ACC112 (cell line): Measurements from ENCODE around the gene PCID2.

Source experiments
- H2AFZ ChIP-seq: fragments of 200-600 bp; sonication (generic); one replicate; pipeline ENCODE4 v1.6.0; 2017; ENCODE audit warnings: antibody characterized with exemption, low read length; ENCODE audit not compliant: unreplicated experiment
- H3K27ac ChIP-seq: fragments of 200-600 bp; sonication (generic); 2 replicates; pipeline ENCODE4 v1.5.1; 2014; ENCODE audit warnings: low read depth, mild to moderate bottlenecking, antibody characterized with exemption, low read length, moderate library complexity
- H3K27me3 ChIP-seq: fragments of 200-600 bp; sonication (generic); 2 replicates; pipeline ENCODE4 v1.6.1; 2014; ENCODE audit warnings: mild to moderate bottlenecking, antibody characterized with exemption, low read length, moderate library complexity, mixed read lengths; ENCODE audit not compliant: insufficient read depth
- H3K36me3 ChIP-seq: fragments of 200-600 bp; sonication (generic); 2 replicates; pipeline ENCODE4 v1.6.1; 2016; ENCODE audit warnings: mild to moderate bottlenecking, antibody characterized with exemption, low read length, moderate library complexity, mixed read lengths; ENCODE audit not compliant: insufficient read depth
- H3K4me1 ChIP-seq: fragments of 200-600 bp; sonication (generic); one replicate; pipeline ENCODE4 v1.6.1; 2016; ENCODE audit warnings: low read length, mixed read lengths; ENCODE audit not compliant: insufficient read depth, unreplicated experiment, control insufficient read depth
- H3K4me3 ChIP-seq: fragments of 200-600 bp; sonication (generic); 2 replicates; pipeline ENCODE4 v1.5.1; 2014; ENCODE audit warnings: mild to moderate bottlenecking, low read depth, low read length
- H3K79me2 ChIP-seq: fragments of 200-600 bp; sonication (generic); one replicate; pipeline ENCODE4 v1.6.0; 2016; ENCODE audit warnings: low read length; ENCODE audit not compliant: control insufficient read depth, unreplicated experiment, insufficient read depth

Gene PCID2

DNA sequence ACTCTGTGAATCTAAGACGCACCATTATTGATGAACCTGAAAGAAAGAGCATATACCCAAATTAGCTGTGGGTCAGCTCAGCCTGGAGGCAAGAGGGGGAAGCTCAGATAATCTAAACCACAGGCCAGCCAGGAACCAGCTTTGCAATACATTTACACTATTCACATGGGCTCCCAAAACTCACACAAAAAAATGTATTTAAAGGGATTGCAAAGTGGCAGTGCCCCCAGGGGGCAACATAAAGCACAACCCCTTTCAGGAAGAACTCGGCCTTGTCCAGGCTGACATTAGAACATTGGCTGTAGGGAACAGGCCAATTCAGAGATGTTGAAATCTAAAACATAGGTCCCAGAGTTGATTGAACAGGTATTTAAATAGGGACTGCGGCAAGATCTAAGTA is 53.3 kb downstream of the PCID2 start:
- Histone ChIP-seq H3K79me2 (no peaks in the 10 kb centered on the region), H3K27ac (no peak overlapping the region), H3K27me3 (no peaks in the 10 kb centered on the region), H3K36me3 (no peaks in the 10 kb centered on the region), H3K4me1 (peaks cover 5% of the 10 kb centered on the region), H3K4me3 (no peak overlapping the region), H2AFZ (no peak overlapping the region)

DNA sequence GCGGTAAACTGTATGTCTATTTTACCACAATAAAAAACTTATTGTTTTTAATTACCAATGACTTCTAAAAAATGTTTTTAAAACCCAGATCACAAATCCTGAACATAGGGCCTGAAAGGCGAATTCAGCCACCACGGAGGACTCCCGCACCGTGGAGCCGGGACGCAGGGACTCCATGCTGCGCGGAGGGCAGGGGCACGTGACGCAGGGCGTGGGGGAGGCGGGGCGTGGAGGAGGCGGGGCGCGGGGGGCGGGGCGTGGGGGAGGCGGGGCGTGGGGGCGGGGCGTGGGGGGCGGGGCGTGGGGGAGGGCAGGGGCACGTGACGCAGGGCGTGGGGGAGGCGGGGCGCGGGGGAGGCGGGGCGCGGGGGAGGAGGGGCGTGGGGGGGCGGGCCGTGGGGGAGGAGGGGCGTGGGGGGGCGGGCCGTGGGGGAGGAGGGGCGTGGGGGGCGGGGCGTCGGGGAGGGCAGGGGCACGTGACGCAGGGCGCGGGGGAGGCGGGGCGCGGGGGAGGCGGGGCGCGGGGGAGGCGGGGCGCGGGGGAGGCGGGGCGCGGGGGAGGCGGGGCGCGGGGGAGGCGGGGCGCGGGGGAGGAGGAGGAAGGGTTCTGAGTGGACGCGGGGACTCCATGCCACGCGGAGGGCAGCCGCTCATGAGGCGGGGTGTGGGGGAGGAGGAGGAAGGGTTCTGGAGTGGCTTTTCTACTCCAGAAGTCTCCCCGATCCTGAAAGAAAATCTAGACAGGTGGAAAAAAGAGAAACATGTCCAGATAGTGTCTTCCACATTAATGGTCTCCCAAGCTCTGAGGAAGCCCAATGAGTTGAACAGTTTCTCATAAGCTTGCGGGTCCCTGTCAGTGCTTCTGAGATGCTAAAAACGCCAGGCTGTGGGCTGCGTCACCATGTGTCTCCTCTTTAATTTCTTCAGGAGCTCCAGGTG is 54.4 kb downstream of the PCID2 start:
- Histone ChIP-seq H3K79me2 (no peaks in the 10 kb centered on the region), H3K36me3 (no peaks in the 10 kb centered on the region), H3K27me3 (no peaks in the 10 kb centered on the region), H2AFZ (peak overlapping the region; percentile 90), H3K4me1 (peaks cover 5% of the 10 kb centered on the region), H3K27ac (peak overlapping the region; percentile 36; the same call in 1 of the 2 replicates), H3K4me3 (peak overlapping the region; percentile 78)

DNA sequence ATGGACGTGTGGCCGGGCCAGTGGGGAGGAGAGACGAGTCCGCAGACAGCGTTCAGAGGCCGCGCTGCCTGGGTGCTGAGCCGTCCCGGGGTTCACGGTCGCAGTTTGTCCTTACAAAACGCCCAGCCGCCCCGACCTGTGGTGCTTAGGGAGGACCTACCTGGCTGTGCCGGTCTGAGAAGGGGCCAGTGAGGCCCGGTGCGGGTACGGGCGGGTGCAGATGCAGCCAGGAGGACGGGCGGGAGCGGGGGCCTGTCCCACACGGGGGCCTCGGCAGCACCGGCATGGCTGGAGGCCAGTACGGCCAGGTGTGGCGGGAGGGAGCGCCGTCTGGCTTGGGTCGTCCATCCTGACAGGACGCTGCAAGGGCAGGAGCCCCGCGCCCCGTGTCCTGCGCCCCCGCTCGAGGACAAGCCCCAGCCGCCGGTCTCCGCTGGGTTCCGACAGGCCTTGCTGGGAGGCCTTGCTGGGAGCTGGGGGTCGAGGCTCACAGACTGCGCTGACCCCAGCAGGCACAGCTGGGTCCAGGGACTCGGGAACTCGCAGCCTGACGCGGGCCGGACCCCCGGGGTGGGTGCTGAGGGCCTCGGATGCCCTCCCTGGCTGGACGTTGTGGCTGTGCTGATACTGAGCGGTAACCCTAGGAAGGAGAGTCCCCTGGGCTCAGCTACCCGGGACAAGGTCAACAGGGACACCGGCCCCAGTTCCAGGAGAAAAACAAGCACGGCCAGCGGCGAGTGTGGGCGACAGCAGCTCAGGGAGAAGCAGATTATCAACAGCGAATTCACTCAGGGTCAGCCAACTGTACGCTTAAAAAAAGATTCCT is 55.3 kb downstream of the PCID2 start:
- Histone ChIP-seq H3K4me3 (peak overlapping the region; percentile 78), H2AFZ (peak overlapping the region; percentile 90), H3K27ac (peak overlapping the region; percentile 36; the same call in 1 of the 2 replicates), H3K27me3 (no peaks in the 10 kb centered on the region), H3K4me1 (peaks cover 5% of the 10 kb centered on the region), H3K36me3 (no peaks in the 10 kb centered on the region), H3K79me2 (no peaks in the 10 kb centered on the region)

DNA sequence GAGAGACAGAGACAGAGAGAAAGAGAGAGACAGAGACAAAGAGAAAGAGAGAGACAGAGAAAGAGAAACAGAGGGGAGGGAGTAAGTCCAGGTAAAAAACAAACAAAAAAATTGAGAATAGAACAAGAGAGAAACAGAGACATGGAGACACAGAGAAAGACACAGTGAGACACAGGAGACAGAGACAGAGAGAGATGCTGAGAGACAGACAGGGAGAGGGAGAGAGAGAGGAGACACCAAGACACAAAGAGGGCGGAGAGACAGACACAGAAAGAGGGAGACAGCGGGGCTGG is 55.8 kb downstream of the PCID2 start:
- peaks cover 5% of the 10 kb centered on the region for H3K4me1 ChIP-seq
- H3K27me3 ChIP-seq, result no peaks in the 10 kb centered on the region
- no peaks in the 10 kb centered on the region for H3K36me3 ChIP-seq
- H3K79me2 ChIP-seq, result no peaks in the 10 kb centered on the region
- no peak overlapping the region for H3K27ac ChIP-seq
- peak overlapping the region; percentile 90 for H2AFZ ChIP-seq
- peak overlapping the region; percentile 78 for H3K4me3 ChIP-seq

DNA sequence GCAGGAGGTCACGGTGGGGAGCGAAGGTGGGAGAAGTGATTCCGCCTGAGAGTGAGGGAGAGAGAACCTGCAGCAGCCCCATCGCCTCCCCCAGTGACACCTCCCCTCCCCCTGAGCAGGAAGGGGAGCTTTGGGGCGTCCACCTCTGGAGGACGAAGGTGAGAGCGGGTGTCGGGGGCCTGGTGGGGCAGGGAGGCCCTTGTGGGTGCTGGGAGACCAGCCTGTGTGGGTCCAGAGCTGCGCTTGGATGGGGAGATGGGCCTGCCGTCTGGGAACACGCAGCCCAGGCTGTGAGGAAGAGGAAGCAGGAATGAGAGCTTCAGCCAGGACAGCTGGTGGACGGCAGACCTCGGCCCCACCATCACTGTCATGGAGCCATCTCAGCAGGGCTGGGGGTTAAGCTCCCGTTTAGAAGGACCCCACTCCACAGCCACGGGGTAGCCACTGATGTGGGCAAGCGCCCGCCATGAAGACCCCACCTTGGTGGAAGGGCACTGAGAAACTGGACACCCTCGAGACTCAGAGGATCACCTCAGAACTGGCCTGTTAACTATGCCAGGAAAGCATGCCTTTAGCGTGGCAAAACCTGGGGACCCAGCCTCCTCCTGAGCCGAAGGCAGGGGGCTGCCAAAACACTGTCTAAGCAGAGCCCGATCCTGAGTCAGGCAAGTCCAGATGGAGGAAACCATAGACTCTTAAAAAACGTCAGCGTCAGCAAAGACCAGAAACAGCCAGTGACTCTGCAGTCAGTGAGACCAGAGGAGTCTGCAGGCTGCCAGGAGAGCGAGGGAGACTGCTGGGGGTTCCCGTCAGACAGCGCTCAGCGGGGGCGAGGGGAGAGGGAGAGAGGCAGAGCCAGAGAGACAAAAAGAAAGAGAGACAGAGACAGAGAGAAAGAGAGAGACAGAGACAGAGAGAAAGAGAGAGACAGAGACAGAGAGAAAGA is 56.5 kb downstream of the PCID2 start:
- Histone ChIP-seq H2AFZ (peak overlapping the region; percentile 90), H3K4me1 (peaks cover 5% of the 10 kb centered on the region), H3K79me2 (no peaks in the 10 kb centered on the region), H3K27me3 (no peaks in the 10 kb centered on the region), H3K4me3 (peak overlapping the region; percentile 78), H3K36me3 (no peaks in the 10 kb centered on the region), H3K27ac (no peak overlapping the region)

DNA sequence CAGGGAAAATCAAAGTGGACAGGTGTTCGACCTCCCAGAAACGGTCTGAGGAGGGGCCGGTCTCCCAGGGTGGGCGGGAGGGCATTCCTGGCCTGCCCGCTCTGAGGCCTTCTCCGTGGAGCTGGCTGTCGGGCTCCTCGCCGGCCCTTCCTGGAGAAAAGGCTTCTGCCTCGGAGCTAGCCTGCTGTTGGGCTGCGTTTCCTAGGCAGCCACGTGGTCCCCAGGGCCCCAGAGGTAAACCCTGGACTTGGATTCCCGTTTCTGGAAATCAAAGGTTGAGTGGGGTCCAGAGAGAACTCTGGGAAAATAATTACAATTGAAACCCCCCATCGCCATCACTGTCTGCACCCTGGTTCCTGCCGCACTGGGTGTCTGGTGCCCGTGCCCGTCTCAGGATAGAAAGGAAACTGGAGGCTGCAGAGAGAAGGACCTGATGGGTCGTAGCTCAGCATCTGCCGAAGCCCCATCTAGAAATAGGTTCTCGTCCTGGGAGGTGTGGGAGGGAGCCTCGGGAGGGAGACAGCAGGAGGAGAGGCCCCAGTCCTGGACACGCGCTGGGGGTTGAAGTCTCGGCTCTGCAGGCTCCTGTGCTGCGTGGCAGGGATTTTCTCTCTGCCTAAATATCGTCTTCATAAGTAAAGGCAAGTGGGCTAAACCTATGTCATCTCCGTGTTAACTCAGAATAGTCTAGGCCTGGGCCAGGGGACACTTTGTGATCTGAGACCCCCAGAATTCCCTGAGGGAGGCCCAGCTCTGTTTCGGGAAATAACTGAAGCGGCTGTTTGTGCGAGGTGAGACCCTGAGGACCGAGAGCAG is 57.7 kb downstream of the PCID2 start:
- Histone ChIP-seq H3K36me3 (no peaks in the 10 kb centered on the region), H2AFZ (no peak overlapping the region), H3K4me1 (peaks cover 5% of the 10 kb centered on the region), H3K4me3 (no peak overlapping the region), H3K27ac (no peak overlapping the region), H3K27me3 (no peaks in the 10 kb centered on the region), H3K79me2 (no peaks in the 10 kb centered on the region)

DNA sequence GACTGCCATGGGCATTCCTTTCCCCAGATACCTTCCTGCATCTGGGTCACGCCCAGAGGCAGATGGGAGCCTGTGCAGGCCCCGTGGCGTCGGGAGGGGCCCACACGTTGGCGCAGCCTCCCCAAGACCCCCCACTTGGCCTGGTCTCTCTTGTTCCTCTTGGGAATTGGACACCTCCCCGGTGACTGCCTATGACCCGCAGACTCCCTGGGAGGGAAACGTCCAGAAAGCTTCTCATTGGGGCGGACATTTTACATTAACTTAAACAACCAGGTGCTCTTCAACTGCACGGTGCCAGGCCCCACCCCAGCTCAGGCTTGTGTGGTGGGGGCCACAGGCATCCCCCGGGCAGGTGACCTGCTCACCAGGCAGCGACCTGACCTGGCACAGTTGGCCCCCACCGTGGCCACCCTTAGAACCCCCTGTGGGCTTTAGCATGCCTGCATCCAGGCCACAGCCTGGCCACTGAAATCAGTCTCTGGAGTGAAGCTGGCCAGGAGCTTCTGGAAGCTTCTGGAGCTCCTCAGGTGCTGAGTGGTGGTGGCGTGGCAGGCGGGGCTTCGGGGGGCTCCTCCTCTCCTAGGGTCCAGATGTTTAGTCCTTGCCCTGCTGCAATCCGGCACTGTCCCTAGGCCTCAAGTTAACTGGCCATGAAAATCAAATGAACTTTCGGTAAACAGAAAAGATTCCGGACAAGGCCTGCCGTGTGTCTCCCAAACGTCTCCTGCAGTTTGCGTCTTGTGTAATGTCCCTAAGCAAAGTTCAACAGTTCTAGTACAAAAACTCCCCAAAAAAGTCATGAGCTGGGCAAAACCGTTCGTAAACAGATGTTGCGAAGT is 58.5 kb downstream of the PCID2 start:
- H3K4me1 ChIP-seq, result peaks cover 5% of the 10 kb centered on the region
- no peaks in the 10 kb centered on the region for H3K27me3 ChIP-seq
- H2AFZ ChIP-seq, result no peak overlapping the region
- no peaks in the 10 kb centered on the region for H3K79me2 ChIP-seq
- no peaks in the 10 kb centered on the region for H3K36me3 ChIP-seq
- H3K27ac ChIP-seq, result no peak overlapping the region
- H3K4me3 ChIP-seq, result no peak overlapping the region

DNA sequence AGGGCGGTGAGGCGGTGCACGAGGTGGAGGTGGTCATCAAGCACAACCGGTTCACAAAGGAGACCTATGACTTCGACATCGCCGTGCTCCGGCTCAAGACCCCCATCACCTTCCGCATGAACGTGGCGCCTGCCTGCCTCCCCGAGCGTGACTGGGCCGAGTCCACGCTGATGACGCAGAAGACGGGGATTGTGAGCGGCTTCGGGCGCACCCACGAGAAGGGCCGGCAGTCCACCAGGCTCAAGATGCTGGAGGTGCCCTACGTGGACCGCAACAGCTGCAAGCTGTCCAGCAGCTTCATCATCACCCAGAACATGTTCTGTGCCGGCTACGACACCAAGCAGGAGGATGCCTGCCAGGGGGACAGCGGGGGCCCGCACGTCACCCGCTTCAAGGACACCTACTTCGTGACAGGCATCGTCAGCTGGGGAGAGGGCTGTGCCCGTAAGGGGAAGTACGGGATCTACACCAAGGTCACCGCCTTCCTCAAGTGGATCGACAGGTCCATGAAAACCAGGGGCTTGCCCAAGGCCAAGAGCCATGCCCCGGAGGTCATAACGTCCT is 59.4 kb downstream of the PCID2 start:
- Histone ChIP-seq H3K27me3 (no peaks in the 10 kb centered on the region), H3K27ac (no peak overlapping the region), H2AFZ (no peak overlapping the region), H3K4me1 (peaks cover 5% of the 10 kb centered on the region), H3K79me2 (no peaks in the 10 kb centered on the region), H3K4me3 (no peak overlapping the region), H3K36me3 (no peaks in the 10 kb centered on the region)

DNA sequence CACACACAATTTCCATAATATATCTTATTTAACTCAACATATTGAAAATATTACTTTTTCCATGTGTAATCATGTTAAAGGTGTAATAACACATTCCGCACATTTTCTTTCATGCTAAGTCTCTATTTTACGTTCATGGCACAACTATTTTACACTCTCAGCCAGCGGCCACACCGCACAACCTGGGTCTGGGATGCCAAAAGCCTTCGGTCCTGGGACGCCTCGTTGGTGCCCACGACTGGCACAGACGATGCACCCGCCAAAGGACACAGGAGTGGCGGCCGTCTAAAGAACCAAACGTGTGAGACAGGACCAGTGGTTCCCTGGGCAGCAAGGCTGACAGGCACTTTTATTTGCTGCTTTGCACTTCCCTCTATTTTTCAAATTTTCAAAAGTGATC is 60.1 kb downstream of the PCID2 start:
- Histone ChIP-seq H2AFZ (no peak overlapping the region), H3K4me3 (no peak overlapping the region), H3K36me3 (no peaks in the 10 kb centered on the region), H3K79me2 (no peaks in the 10 kb centered on the region), H3K27me3 (no peaks in the 10 kb centered on the region), H3K4me1 (peaks cover 2% of the 10 kb centered on the region), H3K27ac (no peak overlapping the region)
